ENCODE data around the gene MARVELD1. TPM values are rescaled to one million over a fixed set of nuclear protein-coding genes. Genes with fewer than 3 reads are reported as not detected.
A peak's percentile ranks its signal among the peaks of the same experiment; 100 is the strongest.

The MARVELD1 gene
- total RNA-seq, 4 donors from 2014 or later, result 33.8 to 126 (median 58.7) TPM

- H3K4me1 ChIP-seq, result no peaks in the 10 kb centered on the region
- ATAC-seq, result no peak
- no peak for TF ChIP-seq POLR2AphosphoS5 (IDR thresholded peaks at IDR 0.05)
- TF ChIP-seq, protein P1, sequence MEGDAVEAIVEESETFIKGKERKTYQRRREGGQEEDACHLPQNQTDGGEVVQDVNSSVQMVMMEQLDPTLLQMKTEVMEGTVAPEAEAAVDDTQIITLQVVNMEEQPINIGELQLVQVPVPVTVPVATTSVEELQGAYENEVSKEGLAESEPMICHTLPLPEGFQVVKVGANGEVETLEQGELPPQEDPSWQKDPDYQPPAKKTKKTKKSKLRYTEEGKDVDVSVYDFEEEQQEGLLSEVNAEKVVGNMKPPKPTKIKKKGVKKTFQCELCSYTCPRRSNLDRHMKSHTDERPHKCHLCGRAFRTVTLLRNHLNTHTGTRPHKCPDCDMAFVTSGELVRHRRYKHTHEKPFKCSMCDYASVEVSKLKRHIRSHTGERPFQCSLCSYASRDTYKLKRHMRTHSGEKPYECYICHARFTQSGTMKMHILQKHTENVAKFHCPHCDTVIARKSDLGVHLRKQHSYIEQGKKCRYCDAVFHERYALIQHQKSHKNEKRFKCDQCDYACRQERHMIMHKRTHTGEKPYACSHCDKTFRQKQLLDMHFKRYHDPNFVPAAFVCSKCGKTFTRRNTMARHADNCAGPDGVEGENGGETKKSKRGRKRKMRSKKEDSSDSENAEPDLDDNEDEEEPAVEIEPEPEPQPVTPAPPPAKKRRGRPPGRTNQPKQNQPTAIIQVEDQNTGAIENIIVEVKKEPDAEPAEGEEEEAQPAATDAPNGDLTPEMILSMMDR (IDR thresholded peaks at IDR 0.05), result no peak
- no peak for TF ChIP-seq POLR2A (IDR thresholded peaks at IDR 0.05)
- TF ChIP-seq EP300 (IDR thresholded peaks at IDR 0.05), result no peak
- H3K4me3 ChIP-seq, result no peak overlapping the region
- no peaks in the 10 kb centered on the region for H3K9me3 ChIP-seq
- H3K36me3 ChIP-seq, result peaks cover 0 to 100% of the 10 kb centered on the region in 2 donors
- no peaks in the 10 kb centered on the region for H3K27me3 ChIP-seq
- 93% methylated on average over 3 of the region's 18 CpGs; no CpG with 5 or more reads in 1 of the 2 donors for WGBS, 2 donors (ENCODE audit: low coverage in 1 of 2)
- no peak overlapping the region for H3K27ac ChIP-seq
Observed at GRCh38 chr10:97752956-97753355, 39.4 kb downstream of the MARVELD1 start.

GRCh38 chr10:97754726-97755125 is 41.2 kb downstream of the MARVELD1 start:
- Histone ChIP-seq H3K27ac (no peak overlapping the region), H3K4me1 (peaks cover 0 to 8% (median 0%) of the 10 kb centered on the region in 3 donors), H3K4me3 (no peak overlapping the region), H3K9me3 (no peaks in the 10 kb centered on the region), H3K27me3 (no peaks in the 10 kb centered on the region), H3K36me3 (peaks cover 0 to 100% of the 10 kb centered on the region in 2 donors)
- 54 to 89% methylated on average over 2 to 4 of the region's 4 CpGs for WGBS, 2 donors (ENCODE audit: low coverage in 1 of 2)
- no peak for ATAC-seq
- no peak for TF ChIP-seq EP300 (IDR thresholded peaks at IDR 0.05)
- no peak for TF ChIP-seq POLR2A (IDR thresholded peaks at IDR 0.05)
- TF ChIP-seq, protein P1 (IDR thresholded peaks at IDR 0.05), result no peak
- no peak for TF ChIP-seq POLR2AphosphoS5 (IDR thresholded peaks at IDR 0.05)

GRCh38 chr10:97755718-97756117 is 42.2 kb downstream of the MARVELD1 start:
- no CpG with 5 or more reads among the region's 6 CpGs for WGBS, 2 donors (ENCODE audit: low coverage in 1 of 2)
- Histone ChIP-seq H3K27me3 (no peaks in the 10 kb centered on the region), H3K4me3 (no peak overlapping the region), H3K27ac (no peak overlapping the region), H3K9me3 (no peaks in the 10 kb centered on the region), H3K4me1 (peaks cover 0 to 13% (median 0%) of the 10 kb centered on the region in 3 donors), H3K36me3 (peaks cover 0 to 100% of the 10 kb centered on the region in 2 donors)
- no peak for ATAC-seq
- TF ChIP-seq POLR2A (IDR thresholded peaks at IDR 0.05), result no peak
- TF ChIP-seq EP300 (IDR thresholded peaks at IDR 0.05), result no peak
- no peak for TF ChIP-seq POLR2AphosphoS5 (IDR thresholded peaks at IDR 0.05)
- TF ChIP-seq, protein P1 (IDR thresholded peaks at IDR 0.05), result no peak

- H3K36me3 ChIP-seq, result peaks cover 0 to 100% of the 10 kb centered on the region in 2 donors
- no peak for ATAC-seq
- H3K9me3 ChIP-seq, result no peaks in the 10 kb centered on the region
- no peak overlapping the region for H3K4me3 ChIP-seq
- WGBS, 2 donors (ENCODE audit: low coverage in 1 of 2), result 60 to 86% methylated on average over 1 to 5 of the region's 6 CpGs
- H3K27me3 ChIP-seq, result no peaks in the 10 kb centered on the region
- no peak overlapping the region for H3K27ac ChIP-seq
- no peak for TF ChIP-seq POLR2AphosphoS5 (IDR thresholded peaks at IDR 0.05)
- TF ChIP-seq POLR2A (IDR thresholded peaks at IDR 0.05), result no peak
- no peak for TF ChIP-seq EP300 (IDR thresholded peaks at IDR 0.05)
- TF ChIP-seq, protein P1 (IDR thresholded peaks at IDR 0.05), result no peak
- peaks cover 0 to 13% (median 0%) of the 10 kb centered on the region in 3 donors for H3K4me1 ChIP-seq
Observed at GRCh38 chr10:97757471-97757870, 43.9 kb downstream of the MARVELD1 start.

- no peaks in the 10 kb centered on the region for H3K9me3 ChIP-seq
- TF ChIP-seq POLR2AphosphoS5 (IDR thresholded peaks at IDR 0.05) (no peak), EP300 (IDR thresholded peaks at IDR 0.05) (no peak), POLR2A (IDR thresholded peaks at IDR 0.05) (no peak)
- TF ChIP-seq, protein P1 (IDR thresholded peaks at IDR 0.05), result peak in 3 of 4 experiments; percentile 49 to 81 (median 54)
- 60% methylated on average over 1 of the region's 5 CpGs; no CpG with 5 or more reads in 1 of the 2 donors for WGBS, 2 donors (ENCODE audit: low coverage in 1 of 2)
- H3K27me3 ChIP-seq, result no peaks in the 10 kb centered on the region
- H3K4me1 ChIP-seq, result peaks cover 0 to 13% (median 0%) of the 10 kb centered on the region in 3 donors
- peak; percentile 62 for ATAC-seq
- no peak overlapping the region for H3K4me3 ChIP-seq
- H3K36me3 ChIP-seq, result peaks cover 0 to 88% of the 10 kb centered on the region in 2 donors
- H3K27ac ChIP-seq, result peak overlapping the region in 3 of 4 donors; percentile 16 to 59 (median 52)
Observed at GRCh38 chr10:97759158-97759887, 45.8 kb downstream of the MARVELD1 start.
